Neuronal stem cell (in vitro differentiated cells): ENCODE measurements around the gene FPGS.
A peak's percentile ranks its signal among the peaks of the same experiment; 100 is the strongest.

Source experiments
- DNase-seq: peaks from one replicate; pipeline ENCODE4 v3.0.0-alpha.2; 2013; ENCODE audit warnings: low spot score
- H2AFZ ChIP-seq: one replicate; pipeline ENCODE4 v1.6.1; 2013; ENCODE audit warnings: mild to moderate bottlenecking, low read length, inconsistent platforms
- H2AK5ac ChIP-seq: 2 replicates; pipeline ENCODE4 v1.6.1; 2013; ENCODE audit warnings: low read depth, mild to moderate bottlenecking, inconsistent platforms, low read length, moderate library complexity, mixed read lengths
- H2BK120ac ChIP-seq: 2 replicates; pipeline ENCODE4 v1.6.1; 2013; ENCODE audit warnings: low read depth, mild to moderate bottlenecking, inconsistent platforms, low read length, moderate library complexity, mixed read lengths
- H2BK12ac ChIP-seq: one replicate; pipeline ENCODE4 v1.6.1; 2013; ENCODE audit warnings: low read length, inconsistent platforms
- H2BK15ac ChIP-seq: 2 replicates; pipeline ENCODE4 v1.6.1; 2013; ENCODE audit warnings: mild to moderate bottlenecking, low read length, inconsistent platforms, mixed read lengths
- H2BK5ac ChIP-seq: one replicate; pipeline ENCODE4 v1.6.1; 2013; ENCODE audit warnings: inconsistent platforms, mild to moderate bottlenecking, low read length, moderate library complexity
- H3K14ac ChIP-seq: one replicate; pipeline ENCODE4 v1.6.1; 2013; ENCODE audit warnings: low read length, inconsistent platforms
- H3K18ac ChIP-seq: 2 replicates; pipeline ENCODE4 v1.6.1; 2013; ENCODE audit warnings: low read length, inconsistent platforms
- H3K23ac ChIP-seq: 2 replicates; pipeline ENCODE4 v1.6.1; 2013; ENCODE audit warnings: low read depth, mild to moderate bottlenecking, mixed read lengths, low read length, inconsistent platforms; ENCODE audit not compliant: poor library complexity
- H3K27ac ChIP-seq: replicated peaks from 3 replicates; pipeline ENCODE4 v1.5.1; 2013; ENCODE audit warnings: low read length, inconsistent platforms
- H3K27me3 ChIP-seq, 3 experiments: 2 replicates each; pipeline ENCODE4 v1.6.1; 2013; ENCODE audit warnings: low read length in 3 of 3, mild to moderate bottlenecking in 2 of 3, inconsistent platforms in 1 of 3, low read depth in 1 of 3, mixed read lengths in 1 of 3, moderate library complexity in 1 of 3; ENCODE audit not compliant: control insufficient read depth in 3 of 3, insufficient read depth in 3 of 3
- H3K36me3 ChIP-seq, 2 donors: replicated peaks in 1 of 2; 2 replicates each; pipeline ENCODE4 v1.6.1; 2013; ENCODE audit warnings: low read length in 2 of 2; ENCODE audit not compliant: control insufficient read depth in 2 of 2, insufficient read depth in 2 of 2
- H3K4ac ChIP-seq: 2 replicates; pipeline ENCODE4 v1.6.1; 2013; ENCODE audit warnings: inconsistent platforms, mild to moderate bottlenecking, low read length, moderate library complexity
- H3K4me1 ChIP-seq, 2 donors: 1 replicate in 1 of 2; 2 replicates in 1 of 2; pipeline ENCODE4 v1.6.1; 2013; ENCODE audit warnings: low read length in 2 of 2, low read depth in 1 of 2; ENCODE audit not compliant: control insufficient read depth in 2 of 2, insufficient read depth in 1 of 2
- H3K4me2 ChIP-seq: one replicate; pipeline ENCODE4 v1.6.1; 2013; ENCODE audit warnings: mild to moderate bottlenecking, low read length, inconsistent platforms; ENCODE audit not compliant: insufficient read depth, poor library complexity, severe bottlenecking
- H3K4me3 ChIP-seq, 2 donors: 2 replicates each; pipeline ENCODE4 v1.5.1; 2013; ENCODE audit warnings: low read length in 2 of 2, mild to moderate bottlenecking in 2 of 2, inconsistent platforms in 1 of 2, moderate library complexity in 1 of 2
- H3K79me1 ChIP-seq: one replicate; pipeline ENCODE4 v1.6.1; 2013; ENCODE audit warnings: low read depth, mild to moderate bottlenecking, inconsistent platforms, low read length, moderate library complexity
- H3K9ac ChIP-seq: one replicate; pipeline ENCODE4 v1.6.1; 2013; ENCODE audit warnings: mild to moderate bottlenecking, low read depth, low read length, inconsistent platforms; ENCODE audit not compliant: poor library complexity
- H3K9me3 ChIP-seq, 2 donors: replicated peaks in 1 of 2; 2 replicates each; pipeline versions ENCODE3 to v1.6.1; 2013; ENCODE audit warnings: low read length in 2 of 2, mild to moderate bottlenecking in 2 of 2, inconsistent platforms in 1 of 2, low read depth in 1 of 2, mixed read lengths in 1 of 2, moderate library complexity in 1 of 2; ENCODE audit not compliant: control insufficient read depth in 2 of 2, insufficient read depth in 1 of 2
- H4K8ac ChIP-seq: one replicate; pipeline ENCODE4 v1.6.1; 2013; ENCODE audit warnings: low read depth, mild to moderate bottlenecking, inconsistent platforms, low read length, moderate library complexity
- H4K91ac ChIP-seq: one replicate; pipeline ENCODE4 v1.6.1; 2013; ENCODE audit warnings: low read length, low read depth, mild to moderate bottlenecking, inconsistent platforms; ENCODE audit not compliant: poor library complexity
- WGBS, 2 donors: extraction: QIAGEN DNeasy Blood & Tissue Kit; methylation state at CpG; one replicate each; pipeline ENCODE4 v1.1.7; 2013; ENCODE audit warnings: missing lambda C conversion rate in 2 of 2, mixed read lengths in 1 of 2; ENCODE audit not compliant: insufficient read length in 2 of 2, insufficient replicate concordance in 1 of 2; ENCODE audit errors: extremely low coverage in 2 of 2; 5-methylcytosine and 5-hydroxymethylcytosine counted together

Gene FPGS

GRCh38 chr9:127762111-127762676, 40.5 kb upstream of the FPGS start:
- Histone ChIP-seq H3K9me3 (no peaks in the 10 kb centered on the region), H2BK15ac (peak overlapping the region; percentile 91), H3K9ac (no peak overlapping the region), H3K4me3 (no peak overlapping the region), H3K23ac (no peak overlapping the region), H3K14ac (peak overlapping the region; percentile 71), H3K18ac (peak overlapping the region; percentile 87), H3K79me1 (no peaks in the 10 kb centered on the region), H3K4me2 (no peak overlapping the region), H3K4me1 (peaks cover 7 to 15% of the 10 kb centered on the region in 2 donors), H2BK5ac (peak overlapping the region; percentile 57), H3K36me3 (no peaks in the 10 kb centered on the region), H4K91ac (no peak overlapping the region), H3K27me3 (peaks cover 0 to 31% (median 0%) of the 10 kb centered on the region in 3 experiments), H3K27ac (no peak overlapping the region), H2AK5ac (peak overlapping the region; percentile 83), H2BK120ac (no peak overlapping the region), H2BK12ac (no peak overlapping the region), H4K8ac (no peak overlapping the region), H3K4ac (no peak overlapping the region), H2AFZ (peak overlapping the region; percentile 26)
- no peak for DNase-seq
- WGBS, 2 donors, result no CpG with 5 or more reads among the region's 16 CpGs

GRCh38 chr9:127763918-127764384, 38.7 kb upstream of the FPGS start:
- Histone ChIP-seq H3K23ac (no peak overlapping the region), H3K9me3 (no peaks in the 10 kb centered on the region), H2BK5ac (no peak overlapping the region), H2BK120ac (no peak overlapping the region), H2AFZ (no peak overlapping the region), H2AK5ac (no peak overlapping the region), H3K4me3 (no peak overlapping the region), H4K91ac (no peak overlapping the region), H3K9ac (no peak overlapping the region), H3K14ac (no peak overlapping the region), H3K4me1 (peaks cover 18 to 19% of the 10 kb centered on the region in 2 donors), H3K18ac (peak overlapping the region; percentile 31), H3K36me3 (no peaks in the 10 kb centered on the region), H2BK15ac (peak overlapping the region; percentile 41), H3K4me2 (no peak overlapping the region), H3K79me1 (no peaks in the 10 kb centered on the region), H4K8ac (no peak overlapping the region), H3K27me3 (peaks cover 0 to 23% (median 0%) of the 10 kb centered on the region in 3 experiments), H2BK12ac (no peak overlapping the region), H3K4ac (no peak overlapping the region), H3K27ac (no peak overlapping the region)
- peak; percentile 35 for DNase-seq
- no CpG with 5 or more reads among the region's 7 CpGs for WGBS, 2 donors

- H2BK5ac ChIP-seq, result no peak overlapping the region
- no peak overlapping the region for H3K14ac ChIP-seq
- no peak overlapping the region for H3K18ac ChIP-seq
- no peak overlapping the region for H3K9ac ChIP-seq
- WGBS, 2 donors, result no CpG with 5 or more reads among the region's 1 CpG
- H3K4ac ChIP-seq, result no peak overlapping the region
- peak overlapping the region; percentile 65 for H2AK5ac ChIP-seq
- H2AFZ ChIP-seq, result no peak overlapping the region
- H3K4me2 ChIP-seq, result no peak overlapping the region
- DNase-seq, result no peak
- no peak overlapping the region for H3K4me3 ChIP-seq
- H2BK12ac ChIP-seq, result no peak overlapping the region
- H3K36me3 ChIP-seq, result no peaks in the 10 kb centered on the region
- H3K4me1 ChIP-seq, result peaks cover 19 to 22% of the 10 kb centered on the region in 2 donors
- H4K91ac ChIP-seq, result no peak overlapping the region
- no peak overlapping the region for H3K27ac ChIP-seq
- no peak overlapping the region for H2BK120ac ChIP-seq
- H3K9me3 ChIP-seq, result no peaks in the 10 kb centered on the region
- H2BK15ac ChIP-seq, result no peak overlapping the region
- H3K27me3 ChIP-seq, result peaks cover 0 to 26% (median 0%) of the 10 kb centered on the region in 3 experiments
- no peak overlapping the region for H3K23ac ChIP-seq
- H4K8ac ChIP-seq, result no peak overlapping the region
- H3K79me1 ChIP-seq, result no peaks in the 10 kb centered on the region
These were observed 37.3 kb upstream of the FPGS start for GRCh38 chr9:127765418-127765817.

- no peak for DNase-seq
- H3K23ac ChIP-seq, result no peak overlapping the region
- H3K4ac ChIP-seq, result no peak overlapping the region
- no peak overlapping the region for H3K4me3 ChIP-seq
- H2BK15ac ChIP-seq, result no peak overlapping the region
- H3K27me3 ChIP-seq, result peaks cover 0 to 18% (median 0%) of the 10 kb centered on the region in 3 experiments
- peaks cover 21 to 23% of the 10 kb centered on the region in 2 donors for H3K4me1 ChIP-seq
- H3K9me3 ChIP-seq, result no peaks in the 10 kb centered on the region
- no peak overlapping the region for H4K91ac ChIP-seq
- no peak overlapping the region for H4K8ac ChIP-seq
- H2AK5ac ChIP-seq, result no peak overlapping the region
- no CpG with 5 or more reads among the region's 3 CpGs for WGBS, 2 donors
- H3K9ac ChIP-seq, result no peak overlapping the region
- no peak overlapping the region for H3K27ac ChIP-seq
- H3K4me2 ChIP-seq, result no peak overlapping the region
- no peaks in the 10 kb centered on the region for H3K36me3 ChIP-seq
- H3K79me1 ChIP-seq, result no peaks in the 10 kb centered on the region
- H2BK120ac ChIP-seq, result no peak overlapping the region
- H2BK5ac ChIP-seq, result no peak overlapping the region
- no peak overlapping the region for H3K14ac ChIP-seq
- H2BK12ac ChIP-seq, result no peak overlapping the region
- H3K18ac ChIP-seq, result no peak overlapping the region
- H2AFZ ChIP-seq, result no peak overlapping the region
These were observed 35.3 kb upstream of the FPGS start for GRCh38 chr9:127767410-127767809.
